H1 (cell line): ENCODE data around the gene CORO1C. TPM values are rescaled to one million over a fixed set of nuclear protein-coding genes. Genes with fewer than 3 reads are reported as not detected.

Source experiments
- CTCF ChIA-PET: fragments of 300-600 bp; sonication (Branson Sonifier 250); formaldehyde crosslinking; loops from one replicate; lab custom pipeline; 2021; ENCODE audit not compliant: partially characterized antibody; lab: Charles Lee
- POLR2A ChIA-PET: fragments of 300-600 bp; sonication (Branson Sonifier 250); formaldehyde crosslinking; loops from one replicate; lab custom pipeline; 2021; ENCODE audit warnings: inconsistent platforms; ENCODE audit not compliant: partially characterized antibody; lab: Charles Lee
- DNase-seq, 2 experiments: peaks; one replicate each; pipeline versions ENCODE4 v3.0.0 to v3.0.0-alpha.2; 2010 to 2022; ENCODE audit warnings: low spot score in 2 of 2, low read depth in 1 of 2, mixed read lengths in 1 of 2
- FAIRE-seq: peaks from 2 replicates; lab custom pipeline; 2011; peaks lifted over from hg19 to GRCh38; lab: Jason Lieb, UNC
- H2AFZ ChIP-seq: 2 replicates; pipeline ENCODE4 v1.8.1; 2012; ENCODE audit warnings: low read length, inconsistent platforms
- H2AK5ac ChIP-seq: 2 replicates; pipeline ENCODE4 v1.6.1; 2013; ENCODE audit warnings: low read depth, low read length
- H2BK120ac ChIP-seq: replicated peaks from 2 replicates; pipeline ENCODE3; 2013; ENCODE audit warnings: low read depth, low read length, inconsistent platforms
- H2BK12ac ChIP-seq: 2 replicates; pipeline ENCODE4 v1.6.1; 2013; ENCODE audit warnings: low read depth, low read length
- H2BK15ac ChIP-seq: 2 replicates; pipeline ENCODE4 v1.6.1; 2013; ENCODE audit warnings: low read length
- H2BK20ac ChIP-seq: 2 replicates; pipeline ENCODE4 v1.6.1; 2013; ENCODE audit warnings: low read length
- H2BK5ac ChIP-seq: 2 replicates; pipeline ENCODE4 v1.6.1; 2013; ENCODE audit warnings: low read depth, low read length
- H3K14ac ChIP-seq: 2 replicates; pipeline ENCODE4 v1.6.1; 2013; ENCODE audit warnings: inconsistent platforms; ENCODE audit not compliant: insufficient read length
- H3K18ac ChIP-seq: 2 replicates; pipeline ENCODE4 v1.6.1; 2013; ENCODE audit warnings: low read length; ENCODE audit errors: extremely low read depth
- H3K23ac ChIP-seq: 2 replicates; pipeline ENCODE4 v1.6.1; 2013; ENCODE audit warnings: inconsistent platforms; ENCODE audit not compliant: insufficient read length
- H3K23me2 ChIP-seq: 2 replicates; pipeline ENCODE4 v1.6.1; 2013; ENCODE audit warnings: low read depth, low read length
- H3K27ac ChIP-seq: 2 replicates; pipeline ENCODE4 v1.6.1; 2011; ENCODE audit warnings: low read depth, low read length, inconsistent platforms
- H3K27me3 ChIP-seq, 4 experiments: replicated peaks in 1 of 4; 1 replicate in 1 of 4; 2 replicates in 3 of 4; pipeline versions ENCODE4 v1.6.1 to v1.8.1; 2011 to 2013; ENCODE audit warnings: low read length in 3 of 4, mild to moderate bottlenecking in 3 of 4, inconsistent platforms in 2 of 4, mixed read lengths in 2 of 4, moderate library complexity in 1 of 4; ENCODE audit not compliant: control insufficient read depth in 3 of 4, insufficient read depth in 3 of 4; ENCODE audit errors: extremely low read depth in 1 of 4
- H3K36me3 ChIP-seq, 4 experiments: 2 replicates each; pipeline versions ENCODE4 v1.6.1 to v1.8.1; 2011 to 2013; ENCODE audit warnings: mild to moderate bottlenecking in 4 of 4, low read length in 3 of 4, moderate library complexity in 2 of 4, control low read depth in 1 of 4, inconsistent platforms in 1 of 4; ENCODE audit not compliant: insufficient read depth in 4 of 4, control insufficient read depth in 2 of 4
- H3K4ac ChIP-seq: replicated peaks from 2 replicates; pipeline ENCODE3; 2013; ENCODE audit warnings: low read length, low read depth, mixed read lengths, inconsistent platforms; ENCODE audit not compliant: insufficient read length
- H3K4me1 ChIP-seq, 4 experiments: replicated peaks in 1 of 4; 1 replicate in 1 of 4; 2 replicates in 3 of 4; pipeline versions ENCODE4 v1.6.1 to v1.8.1; 2011 to 2013; ENCODE audit warnings: low read length in 3 of 4, inconsistent platforms in 2 of 4, mixed read lengths in 1 of 4; ENCODE audit not compliant: insufficient read depth in 4 of 4, control insufficient read depth in 3 of 4
- H3K4me2 ChIP-seq, 2 experiments: 2 replicates each; pipeline versions ENCODE4 v1.6.1 to v1.8.1; 2011 to 2013; ENCODE audit warnings: low read depth in 2 of 2, low read length in 2 of 2, control low read depth in 1 of 2, inconsistent platforms in 1 of 2, mild to moderate bottlenecking in 1 of 2; ENCODE audit not compliant: insufficient read depth in 1 of 2
- H3K4me3 ChIP-seq, 4 experiments: fragments of 200-600, 300-600 bp in 1 of 4; sonication (generic), shearing (Covaris generic), sonication (Bioruptor Twin) in 1 of 4; 2 replicates each; pipeline versions ENCODE4 v1.5.1 to v1.8.1; 2011 to 2016; ENCODE audit warnings: low read length in 4 of 4, low read depth in 3 of 4, control low read depth in 2 of 4, inconsistent platforms in 2 of 4, mild to moderate bottlenecking in 2 of 4, mixed read lengths in 1 of 4, moderate library complexity in 1 of 4; ENCODE audit not compliant: insufficient read depth in 2 of 4; ENCODE audit errors: extremely low read depth in 1 of 4
- H3K56ac ChIP-seq: replicated peaks from 2 replicates; pipeline ENCODE3; 2013; ENCODE audit warnings: low read depth, mild to moderate bottlenecking, mixed read lengths, low read length, inconsistent platforms; ENCODE audit not compliant: insufficient read length
- H3K79me1 ChIP-seq: 2 replicates; pipeline ENCODE4 v1.6.1; 2013; ENCODE audit warnings: low read depth, low read length, control low read depth
- H3K79me2 ChIP-seq, 2 experiments: 2 replicates each; pipeline versions ENCODE4 v1.6.1 to v1.8.1; 2012 to 2013; ENCODE audit warnings: low read length in 2 of 2, mild to moderate bottlenecking in 2 of 2, inconsistent platforms in 1 of 2; ENCODE audit not compliant: insufficient read depth in 2 of 2, control insufficient read depth in 1 of 2
- H3K9ac ChIP-seq, 4 experiments: replicated peaks in 1 of 4; 1 replicate in 1 of 4; 2 replicates in 3 of 4; pipeline versions ENCODE4 v1.6.1 to v1.8.1; 2011 to 2013; ENCODE audit warnings: low read depth in 3 of 4, low read length in 3 of 4, control low read depth in 2 of 4, mild to moderate bottlenecking in 2 of 4, moderate library complexity in 2 of 4, inconsistent platforms in 1 of 4; ENCODE audit errors: extremely low read depth in 1 of 4
- H3K9me3 ChIP-seq, 2 experiments: 2 replicates each; pipeline versions ENCODE4 v1.6.1 to v1.8.1; 2012 to 2013; ENCODE audit warnings: mild to moderate bottlenecking in 2 of 2, moderate library complexity in 2 of 2, control low read depth in 1 of 2, inconsistent platforms in 1 of 2, low read depth in 1 of 2, low read length in 1 of 2, mixed read lengths in 1 of 2; ENCODE audit not compliant: insufficient read depth in 2 of 2
- H4K20me1 ChIP-seq, 2 experiments: replicated peaks in 1 of 2; 2 replicates each; pipeline versions ENCODE3 to v1.8.1; 2011 to 2013; ENCODE audit warnings: inconsistent platforms in 2 of 2, low read length in 2 of 2, mild to moderate bottlenecking in 1 of 2; ENCODE audit not compliant: insufficient read depth in 2 of 2, control insufficient read depth in 1 of 2
- H4K5ac ChIP-seq: 2 replicates; pipeline ENCODE4 v1.6.1; 2013; ENCODE audit warnings: low read length, low read depth, mixed read lengths, inconsistent platforms; ENCODE audit not compliant: insufficient read length
- H4K8ac ChIP-seq: 2 replicates; pipeline ENCODE4 v1.8.0; 2013; ENCODE audit warnings: mild to moderate bottlenecking, moderate library complexity, low read length, inconsistent platforms; ENCODE audit not compliant: insufficient read depth; ENCODE audit errors: extremely low read depth
- H4K91ac ChIP-seq: replicated peaks from 2 replicates; pipeline ENCODE3; 2013; ENCODE audit warnings: low read length, mixed read lengths, inconsistent platforms; ENCODE audit not compliant: insufficient read length
- CEBPB ChIP-seq: IDR thresholded peaks from 2 replicates; pipeline ENCODE4 v1.6.1; 2012; ENCODE audit warnings: low read depth, low read length
- EP300 ChIP-seq, 2 experiments: IDR thresholded peaks; 1 replicate in 1 of 2; 2 replicates in 1 of 2; pipeline ENCODE4 v1.6.1; 2011 to 2012; ENCODE audit warnings: low read depth in 2 of 2, low read length in 2 of 2, mild to moderate bottlenecking in 2 of 2, borderline replicate concordance in 1 of 2, inconsistent platforms in 1 of 2, moderate library complexity in 1 of 2
- FOSL1 ChIP-seq: IDR thresholded peaks from 2 replicates; pipeline ENCODE4 v1.6.1; 2011; ENCODE audit warnings: mild to moderate bottlenecking, low read depth, low read length, moderate library complexity; ENCODE audit not compliant: insufficient read depth
- MAFK ChIP-seq: IDR thresholded peaks from 2 replicates; pipeline ENCODE4 v1.6.1; 2012; ENCODE audit warnings: low read depth, mild to moderate bottlenecking, improper control_type of control experiment, low read length
- POU5F1 ChIP-seq: IDR thresholded peaks from 2 replicates; pipeline ENCODE4 v1.6.1; 2011; ENCODE audit warnings: low read depth, mild to moderate bottlenecking, low read length, moderate library complexity
- RFX5 ChIP-seq: IDR thresholded peaks from 2 replicates; pipeline ENCODE4 v1.6.1; 2011; ENCODE audit warnings: low read depth, low read length, improper control_type of control experiment, borderline replicate concordance
- SAP30 ChIP-seq: fragments of 300-600 bp; sonication (generic); IDR thresholded peaks from 2 replicates; pipeline ENCODE4 v1.7.1; 2012; ENCODE audit warnings: low read length, moderate library complexity, mild to moderate bottlenecking, inconsistent platforms; ENCODE audit not compliant: insufficient read depth, insufficient replicate concordance
- WGBS, 2 experiments: shearing (Covaris generic) in 1 of 2; methylation state at CpG; one replicate each; pipeline versions ENCODE4 v1.1.6 to v1.1.7; 2013 to 2015; ENCODE audit warnings: low lambda C conversion rate in 2 of 2, mixed read lengths in 2 of 2, inconsistent platforms in 1 of 2, low coverage in 1 of 2, missing lambda C conversion rate in 1 of 2; ENCODE audit not compliant: insufficient replicate concordance in 2 of 2, insufficient coverage in 1 of 2, insufficient read length in 1 of 2; ENCODE audit errors: extremely low coverage in 1 of 2, missing lambda C conversion rate in 1 of 2; 5-methylcytosine and 5-hydroxymethylcytosine counted together
- polyA plus RNA-seq, 7 experiments: library from polyadenylated mRNA; depleted of rRNA in 3 of 7; stranded (reverse) in 5 of 7; unstranded in 2 of 7; fragments of >200 nt in 5 of 7; fragments of 200-250 nt in 2 of 7; gene quantifications; 1 replicate in 5 of 7; 2 replicates in 1 of 7; 4 replicates in 1 of 7; pipeline versions ENCODE4 v1.2.1 to v1.2.3, GENCODE V29; 2011 to 2013; ENCODE audit warnings: missing spikeins in 2 of 7, mixed read lengths in 2 of 7
- total RNA-seq: library from RNA; stranded (reverse); fragmentation: NEBNext Ultra II Directional; extraction: Animal tissue kit (Norgen Biotek cat#: 25700); gene quantifications from 2 replicates; pipeline ENCODE4 v1.2.1, GENCODE V29; 2021

The CORO1C gene
- total and polyA plus RNA-seq, 2 of the 8 experiments (the other 6 are each of a cell fraction or from before 2014, with no cell fraction given), result 72.7 to 120 TPM

- WGBS, 2 experiments, result 95% methylated on average over 1 of the region's 1 CpG; no CpG with 5 or more reads in 1 of the 2 experiments
- peaks cover 2 to 12% (median 7%) of the 10 kb centered on the region in 4 experiments; a peak in 5 of 8 replicates for H3K36me3 ChIP-seq
- no peak overlapping the region for H3K4ac ChIP-seq
- ChIA-PET CTCF (no interaction called here), POLR2A (no interaction called here)
- no peak overlapping the region for H3K9ac ChIP-seq
- no peak overlapping the region for H2AK5ac ChIP-seq
- DNase-seq, result no peak
- H3K14ac ChIP-seq, result no peak overlapping the region
- no peak overlapping the region for H3K27ac ChIP-seq
- no peaks in the 10 kb centered on the region for H4K20me1 ChIP-seq
- no peak overlapping the region for H3K23ac ChIP-seq
- H2AFZ ChIP-seq, result no peak overlapping the region
- no peak overlapping the region for H3K56ac ChIP-seq
- H3K79me1 ChIP-seq, result no peaks in the 10 kb centered on the region
- no peaks in the 10 kb centered on the region for H3K9me3 ChIP-seq
- H3K4me1 ChIP-seq, result peaks cover 6 to 13% (median 10%) of the 10 kb centered on the region in 4 experiments
- H3K4me3 ChIP-seq, result no peak overlapping the region
- FAIRE-seq, result no peak
- H4K91ac ChIP-seq, result no peak overlapping the region
- H2BK15ac ChIP-seq, result no peak overlapping the region
- H3K23me2 ChIP-seq, result no peaks in the 10 kb centered on the region
- no peak overlapping the region for H2BK12ac ChIP-seq
- TF ChIP-seq CEBPB, result no peak
- TF ChIP-seq RFX5, result no peak
- TF ChIP-seq MAFK, result peak; percentile 63
- no peak for TF ChIP-seq FOSL1
- no peak for TF ChIP-seq POU5F1
- TF ChIP-seq SAP30, result no peak
- TF ChIP-seq EP300 (IDR thresholded peaks at IDR 0.05; ENCODE audit: borderline replicate concordance in 1 of 2, low read depth in 2 of 2, low read length in 2 of 2), result no peak
- H2BK5ac ChIP-seq, result no peak overlapping the region
- no peak overlapping the region for H2BK20ac ChIP-seq
- no peak overlapping the region for H3K18ac ChIP-seq
- H3K27me3 ChIP-seq, result no peaks in the 10 kb centered on the region
- H2BK120ac ChIP-seq, result no peak overlapping the region
- H3K4me2 ChIP-seq, result no peak overlapping the region
- no peak overlapping the region for H4K8ac ChIP-seq
- no peaks in the 10 kb centered on the region for H3K79me2 ChIP-seq
- H4K5ac ChIP-seq, result no peak overlapping the region
Observed at GRCh38 chr12:108642899-108643654, 88.2 kb downstream of the CORO1C start.
